ENCODE results near the gene PSG2.
"Not testable (repeated sequence)": the region's sequence is repeated elsewhere in the genome, so short reads cannot be mapped to it uniquely, and the experiment has no call there.

Gene PSG2

DNA sequence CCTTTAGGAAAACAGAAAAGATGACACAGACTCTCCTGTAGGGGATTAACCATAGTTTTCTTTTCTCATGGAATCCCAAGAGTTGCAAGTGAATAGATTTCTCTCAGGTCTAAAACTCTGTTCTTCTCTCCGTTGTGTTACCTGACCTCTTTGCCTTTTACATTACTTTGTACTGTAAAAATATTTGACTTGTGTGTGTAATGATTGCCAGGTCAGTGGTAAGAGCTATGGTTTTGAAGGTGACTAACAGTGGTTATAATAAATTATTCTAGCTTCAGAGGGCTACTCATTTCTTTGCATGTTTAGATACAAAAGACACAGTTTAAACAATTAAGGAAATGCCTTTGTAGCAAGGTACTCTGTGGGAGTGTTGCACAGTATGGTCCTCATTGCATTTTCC lies 23.0 kb upstream of the PSG2 start:
- DNase-seq (ENCODE audit: low spot score): no peak
- TF ChIP-seq, protein P1, sequence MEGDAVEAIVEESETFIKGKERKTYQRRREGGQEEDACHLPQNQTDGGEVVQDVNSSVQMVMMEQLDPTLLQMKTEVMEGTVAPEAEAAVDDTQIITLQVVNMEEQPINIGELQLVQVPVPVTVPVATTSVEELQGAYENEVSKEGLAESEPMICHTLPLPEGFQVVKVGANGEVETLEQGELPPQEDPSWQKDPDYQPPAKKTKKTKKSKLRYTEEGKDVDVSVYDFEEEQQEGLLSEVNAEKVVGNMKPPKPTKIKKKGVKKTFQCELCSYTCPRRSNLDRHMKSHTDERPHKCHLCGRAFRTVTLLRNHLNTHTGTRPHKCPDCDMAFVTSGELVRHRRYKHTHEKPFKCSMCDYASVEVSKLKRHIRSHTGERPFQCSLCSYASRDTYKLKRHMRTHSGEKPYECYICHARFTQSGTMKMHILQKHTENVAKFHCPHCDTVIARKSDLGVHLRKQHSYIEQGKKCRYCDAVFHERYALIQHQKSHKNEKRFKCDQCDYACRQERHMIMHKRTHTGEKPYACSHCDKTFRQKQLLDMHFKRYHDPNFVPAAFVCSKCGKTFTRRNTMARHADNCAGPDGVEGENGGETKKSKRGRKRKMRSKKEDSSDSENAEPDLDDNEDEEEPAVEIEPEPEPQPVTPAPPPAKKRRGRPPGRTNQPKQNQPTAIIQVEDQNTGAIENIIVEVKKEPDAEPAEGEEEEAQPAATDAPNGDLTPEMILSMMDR (IDR thresholded peaks at IDR 0.05; ENCODE audit: borderline replicate concordance, control extremely low read depth, extremely low read depth, insufficient read depth, missing control alignments): no peak
- in situ Hi-C loops (cut with MboI; ENCODE audit: low sequenced_read_pairs, unreplicated experiment): no loop called here

DNA sequence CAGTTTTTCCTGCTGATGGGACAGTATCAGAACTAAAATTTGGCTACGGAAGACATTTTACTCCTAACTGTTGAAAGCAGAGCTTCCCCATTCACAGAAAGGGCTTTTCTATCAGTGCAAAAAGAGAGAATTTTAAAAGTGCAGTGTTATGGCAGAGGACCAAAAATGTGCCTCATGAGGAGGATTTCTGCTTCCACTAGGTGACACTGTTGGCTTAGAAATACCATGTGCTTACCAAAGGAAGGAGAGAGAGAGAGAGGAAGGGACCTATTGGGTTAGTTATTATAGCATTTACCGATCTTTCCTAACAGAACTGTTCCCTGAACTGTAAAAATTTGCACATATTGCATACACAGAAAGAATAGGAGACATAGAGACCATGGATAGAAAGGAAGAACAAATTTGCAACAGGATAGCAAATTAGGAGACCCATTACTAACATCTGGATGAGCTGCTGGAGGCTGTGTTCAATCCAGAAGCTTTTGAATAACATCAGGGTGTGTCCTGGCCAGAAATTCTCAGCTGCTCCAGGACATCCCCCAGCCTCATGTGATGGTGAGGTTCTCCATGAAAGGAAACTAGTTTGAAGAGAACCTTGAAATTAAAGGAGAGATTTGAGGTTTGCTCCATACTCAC lies 21.8 kb upstream of the PSG2 start:
- DNase-seq (ENCODE audit: low spot score); in situ Hi-C loops (cut with MboI; ENCODE audit: low sequenced_read_pairs, unreplicated experiment): not testable (repeated sequence)

DNA sequence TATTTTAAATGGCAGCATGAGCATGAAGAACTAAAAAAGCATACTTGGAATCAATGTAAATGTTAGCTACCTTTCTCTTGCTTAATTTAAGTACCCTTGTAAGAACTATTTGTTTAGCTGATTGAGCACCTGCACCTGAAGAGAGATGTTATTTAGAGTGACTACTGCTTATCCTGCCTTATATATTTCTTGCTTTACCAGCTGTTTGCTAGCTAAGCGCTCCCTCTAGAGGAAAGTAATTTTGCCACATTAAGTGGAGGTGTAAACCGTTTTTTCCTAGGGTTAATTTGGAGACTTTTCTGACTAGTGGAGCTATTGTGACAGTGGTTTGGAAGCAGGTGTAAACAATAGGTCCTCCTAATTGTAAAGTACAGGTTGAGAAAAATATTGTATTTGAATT lies 19.4 kb upstream of the PSG2 start:
- TF ChIP-seq, protein P1 (IDR thresholded peaks at IDR 0.05; ENCODE audit: borderline replicate concordance, control extremely low read depth, extremely low read depth, insufficient read depth, missing control alignments): no peak
- in situ Hi-C loops (cut with MboI; ENCODE audit: low sequenced_read_pairs, unreplicated experiment): no loop called here
- DNase-seq (ENCODE audit: low spot score): no peak

DNA sequence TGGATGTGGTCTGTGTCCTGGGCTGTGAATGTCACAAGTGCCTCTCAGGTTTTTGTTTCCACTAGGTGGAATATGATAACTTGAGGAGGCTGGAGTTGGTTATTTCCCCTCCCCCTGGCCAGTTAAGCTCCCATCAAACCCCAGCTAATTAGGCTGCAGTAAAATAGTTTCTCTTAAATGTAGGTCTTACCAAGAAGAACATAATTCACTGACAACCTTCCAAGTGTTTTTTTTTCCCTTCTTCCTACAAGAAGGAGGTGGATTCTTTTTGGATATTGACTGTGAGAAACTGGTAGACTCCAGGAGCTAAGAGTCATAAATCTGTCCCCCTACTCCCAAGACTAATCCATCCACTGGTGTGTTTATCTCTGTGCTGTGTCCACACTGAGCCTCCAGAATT lies 15.9 kb upstream of the PSG2 start:
- DNase-seq (ENCODE audit: low spot score); in situ Hi-C loops (cut with MboI; ENCODE audit: low sequenced_read_pairs, unreplicated experiment): not testable (repeated sequence)

DNA sequence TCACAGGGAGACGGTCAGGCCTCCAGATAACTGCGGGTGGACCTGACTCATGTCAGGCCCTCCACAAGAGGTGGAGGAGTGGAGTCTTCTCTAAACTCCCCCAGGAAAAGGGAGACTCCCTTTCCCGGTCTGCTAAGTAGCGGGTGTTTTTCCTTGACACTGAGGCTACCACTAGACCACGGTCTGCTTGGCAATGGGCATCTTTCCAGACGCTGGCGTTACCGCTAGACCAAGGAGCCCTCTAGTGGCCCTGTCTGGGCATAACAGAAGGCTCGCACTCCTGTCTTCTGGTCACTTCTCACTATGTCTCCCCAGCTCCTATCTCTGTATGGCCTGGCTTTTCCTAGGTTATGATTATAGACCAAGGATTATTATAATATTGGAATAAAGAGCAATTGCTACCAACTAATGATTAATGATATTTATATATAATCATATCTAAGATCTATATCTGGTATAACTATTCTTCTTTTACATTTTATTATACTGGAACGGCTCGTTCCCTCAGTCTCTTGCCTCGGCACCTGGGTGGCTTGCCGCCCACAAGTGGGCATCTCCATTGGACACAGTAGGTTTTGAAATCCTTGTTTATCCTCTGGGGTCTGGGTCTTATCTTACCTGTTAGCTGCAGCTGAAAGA lies 5.3 kb upstream of the PSG2 start:
- DNase-seq (ENCODE audit: low spot score); in situ Hi-C loops (cut with MboI; ENCODE audit: low sequenced_read_pairs, unreplicated experiment): not testable (repeated sequence)
- TF ChIP-seq, protein P1 (IDR thresholded peaks at IDR 0.05; ENCODE audit: borderline replicate concordance, control extremely low read depth, extremely low read depth, insufficient read depth, missing control alignments): peak; percentile 38

DNA sequence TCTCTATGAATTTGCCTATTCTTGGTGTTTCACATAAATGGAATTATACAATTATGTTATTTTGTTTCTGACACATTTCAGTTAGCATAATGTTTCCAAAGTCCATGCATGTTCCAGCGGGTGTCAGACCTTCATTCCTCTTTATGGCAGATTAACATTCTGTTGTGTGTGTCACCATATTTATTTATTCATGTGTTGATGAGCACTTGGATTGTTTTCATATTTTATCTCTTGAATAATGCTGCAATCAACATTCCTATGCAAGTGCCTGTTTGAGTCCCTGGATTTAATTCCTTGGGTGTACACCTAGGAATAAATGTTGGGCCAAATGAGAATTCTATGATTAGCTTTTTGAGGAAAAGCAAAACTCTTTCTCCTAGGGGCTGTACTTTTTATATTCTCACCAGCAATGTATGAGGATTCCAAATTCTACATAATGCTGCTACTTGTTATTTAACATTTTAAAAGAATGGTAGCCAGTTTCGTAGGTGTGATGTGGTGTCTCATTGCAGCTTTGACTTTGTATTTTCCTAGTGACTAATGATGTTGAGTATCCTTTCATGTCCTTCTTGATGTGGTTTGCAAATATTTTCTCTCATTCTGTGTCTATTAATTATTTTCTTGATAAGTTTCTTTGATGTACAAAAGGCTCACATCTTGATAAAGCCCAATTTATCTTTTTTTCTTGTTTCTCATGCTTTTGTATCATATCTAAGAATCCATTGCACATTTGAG lies 3.5 kb upstream of the PSG2 start:
- in situ Hi-C loops (cut with MboI; ENCODE audit: low sequenced_read_pairs, unreplicated experiment); DNase-seq (ENCODE audit: low spot score): not testable (repeated sequence)

DNA sequence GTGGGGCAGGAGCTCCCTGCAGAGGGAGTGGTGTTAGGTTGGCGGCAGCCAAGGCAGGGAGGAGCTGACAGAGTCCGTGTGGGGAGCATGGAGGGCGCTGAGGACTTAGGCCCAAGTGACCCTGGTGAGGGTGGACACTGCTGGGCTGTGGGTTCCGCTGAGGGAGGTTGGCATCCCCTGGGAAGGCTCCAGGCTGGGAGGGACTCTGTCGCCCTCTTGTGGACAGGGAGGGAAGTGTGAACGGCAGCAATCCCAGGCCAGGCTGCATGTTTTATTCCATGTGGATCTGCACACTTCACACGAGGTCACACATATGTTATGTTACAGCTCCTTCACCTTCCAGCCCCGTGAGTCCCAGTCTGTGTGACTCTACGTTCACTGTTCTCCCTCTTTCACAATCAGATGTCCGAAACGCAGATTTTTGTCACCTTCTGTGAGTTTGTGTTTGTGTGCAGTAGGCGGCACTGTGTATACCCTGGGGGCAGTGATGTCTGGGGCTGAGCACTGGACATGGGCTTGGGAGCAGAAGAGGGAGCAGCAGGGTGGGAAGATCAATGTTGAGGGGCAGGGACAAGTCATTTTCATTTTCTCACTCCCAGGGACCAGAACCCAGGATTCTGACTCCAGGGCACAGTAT lies 1.8 kb upstream of the PSG2 start:
- DNase-seq (ENCODE audit: low spot score); in situ Hi-C loops (cut with MboI; ENCODE audit: low sequenced_read_pairs, unreplicated experiment): not testable (repeated sequence)
- TF ChIP-seq, protein P1 (IDR thresholded peaks at IDR 0.05; ENCODE audit: borderline replicate concordance, control extremely low read depth, extremely low read depth, insufficient read depth, missing control alignments): peak; percentile 56

DNA sequence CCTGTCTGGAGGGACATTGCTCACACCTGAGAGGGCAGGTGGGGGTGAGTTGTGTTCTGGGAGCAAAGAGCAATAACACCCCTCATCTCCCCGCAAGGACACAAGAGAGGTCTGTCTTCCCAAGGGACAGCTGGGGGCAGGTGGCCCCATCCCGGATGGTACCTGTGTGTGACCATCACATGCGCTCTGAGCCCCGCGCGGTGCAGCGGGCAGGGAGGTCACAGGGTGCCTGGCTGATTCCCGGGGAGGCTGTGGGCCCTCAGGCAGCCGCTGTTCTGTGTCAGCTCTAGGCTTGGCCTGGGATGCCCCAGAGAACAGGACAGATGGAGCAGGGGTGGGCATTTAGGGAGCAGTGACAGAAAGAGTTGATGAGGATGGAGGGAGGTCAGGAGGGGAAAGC lies 1.2 kb upstream of the PSG2 start:
- in situ Hi-C loops (cut with MboI; ENCODE audit: low sequenced_read_pairs, unreplicated experiment); DNase-seq (ENCODE audit: low spot score): not testable (repeated sequence)

Data from GM13976 (cell line).